Jurkat, Clone E6-1 (cell line): ENCODE results near the gene USP12.

Source experiments
- DNase-seq: peaks from one replicate; pipeline ENCODE4 v3.0.0-alpha.2; 2011; ENCODE audit warnings: low read depth, low spot score
- H3K4me3 ChIP-seq: 2 replicates; pipeline ENCODE4 v1.5.1; 2011; ENCODE audit warnings: mild to moderate bottlenecking, low read length, control low read depth, moderate library complexity

USP12 gene

GRCh38 chr13:27024074-27024461, 147.5 kb downstream of the USP12 start:
- no peak overlapping the region for H3K4me3 ChIP-seq

GRCh38 chr13:27023385-27024073, 148.1 kb downstream of the USP12 start:
- DNase-seq = no peak
- H3K4me3 ChIP-seq = no peak overlapping the region

More at GRCh38 chr13:27024074-27024461, 147.5 kb downstream of the USP12 start:
- DNase-seq = no peak

GRCh38 chr13:27022571-27023311, 148.9 kb downstream of the USP12 start:
- H3K4me3 ChIP-seq = no peak overlapping the region
- DNase-seq = no peak

GRCh38 chr13:27020415-27020814, 151.2 kb downstream of the USP12 start:
- no peak overlapping the region for H3K4me3 ChIP-seq
- DNase-seq = no peak

- no peak overlapping the region for H3K4me3 ChIP-seq
- no peak for DNase-seq
Measured at GRCh38 chr13:27018882-27019281, 152.7 kb downstream of the USP12 start.

GRCh38 chr13:27018344-27018861, 153.2 kb downstream of the USP12 start:
- no peak for DNase-seq
- no peak overlapping the region for H3K4me3 ChIP-seq

GRCh38 chr13:27016875-27017274, 154.7 kb downstream of the USP12 start:
- no peak for DNase-seq
- H3K4me3 ChIP-seq = no peak overlapping the region
